IMR-90 (cell line): Measurements from ENCODE around the gene DACH1. TPM values are rescaled to one million over a fixed set of nuclear protein-coding genes. Genes with fewer than 3 reads are reported as not detected.

Source experiments
- ATAC-seq: fragments of 200-7000 bp; cut with Tn5 transposase; 2 replicates; pipeline ENCODE4 v1.9.1; 2020; ENCODE audit warnings: low read depth, mild to moderate bottlenecking, moderate library complexity
- BruUV-seq: library from RNA; stranded (reverse); fragments of 400-500 nt; replicated peaks from 2 replicates; lab custom pipeline; 2021; lab: Mats Ljungman, UMichigan
- CTCF ChIA-PET: fragments of 300-600 bp; formaldehyde crosslinking; extraction: SDS; loops from one replicate; lab custom pipeline; 2021; ENCODE audit warnings: antibody characterized with exemption; lab: Yijun Ruan, JAX
- POLR2A ChIA-PET: fragments of 300-600 bp; sonication (Branson Sonifier 250); formaldehyde crosslinking; loops from one replicate; lab custom pipeline; 2022; ENCODE audit warnings: antibody characterized with exemption; ENCODE audit not compliant: unreplicated experiment; lab: Charles Lee
- DNase-seq: peaks from one replicate; pipeline ENCODE4 v3.0.0; 2013
- H2AFZ ChIP-seq: replicated peaks from 2 replicates; pipeline ENCODE3; 2013; ENCODE audit warnings: low read length, mild to moderate bottlenecking; ENCODE audit not compliant: poor library complexity
- H2AK5ac ChIP-seq: 2 replicates; pipeline ENCODE4 v1.6.1; 2013; ENCODE audit warnings: low read depth, low read length, inconsistent platforms
- H2AK9ac ChIP-seq: replicated peaks from 2 replicates; pipeline ENCODE3; 2013; ENCODE audit warnings: mild to moderate bottlenecking, low read depth, low read length, moderate library complexity; ENCODE audit not compliant: poor library complexity
- H2BK120ac ChIP-seq: 2 replicates; pipeline ENCODE4 v1.6.1; 2013; ENCODE audit warnings: low read depth, low read length, inconsistent platforms
- H2BK15ac ChIP-seq: 3 replicates; pipeline ENCODE4 v1.6.1; 2013; ENCODE audit warnings: low read depth, low read length, inconsistent platforms
- H2BK20ac ChIP-seq: 2 replicates; pipeline ENCODE4 v1.6.1; 2013; ENCODE audit warnings: low read depth, mild to moderate bottlenecking, inconsistent platforms, low read length, moderate library complexity
- H2BK5ac ChIP-seq: 2 replicates; pipeline ENCODE4 v1.6.1; 2013; ENCODE audit warnings: mild to moderate bottlenecking, low read depth, low read length, inconsistent platforms; ENCODE audit not compliant: poor library complexity, severe bottlenecking
- H3K14ac ChIP-seq: replicated peaks from 2 replicates; pipeline ENCODE4 v1.6.1; 2013; ENCODE audit warnings: low read depth, low read length, inconsistent platforms
- H3K18ac ChIP-seq: 2 replicates; pipeline ENCODE4 v1.6.1; 2013; ENCODE audit warnings: low read depth, low read length, control low read depth
- H3K23ac ChIP-seq: 2 replicates; pipeline ENCODE4 v1.6.1; 2013; ENCODE audit warnings: low read depth, low read length, inconsistent platforms
- H3K27ac ChIP-seq: 2 replicates; pipeline ENCODE4 v1.5.1; 2013; ENCODE audit warnings: mild to moderate bottlenecking, control low read depth, low read length; ENCODE audit not compliant: insufficient read depth
- H3K27me3 ChIP-seq: 2 replicates; pipeline ENCODE4 v1.6.1; 2013; ENCODE audit warnings: low read length; ENCODE audit not compliant: control insufficient read depth, insufficient read depth
- H3K36me3 ChIP-seq: 2 replicates; pipeline ENCODE4 v1.6.1; 2013; ENCODE audit warnings: low read length, mixed read lengths; ENCODE audit not compliant: control insufficient read depth, insufficient read depth
- H3K4ac ChIP-seq: 2 replicates; pipeline ENCODE4 v1.6.1; 2013; ENCODE audit warnings: low read depth, low read length, inconsistent platforms
- H3K4me1 ChIP-seq: 2 replicates; pipeline ENCODE4 v1.6.1; 2013; ENCODE audit warnings: low read length, mixed read lengths; ENCODE audit not compliant: control insufficient read depth, insufficient read depth
- H3K4me2 ChIP-seq: 2 replicates; pipeline ENCODE4 v1.6.1; 2013; ENCODE audit warnings: low read depth, mild to moderate bottlenecking, control low read depth, low read length, moderate library complexity
- H3K4me3 ChIP-seq: 2 replicates; pipeline ENCODE4 v1.5.1; 2013; ENCODE audit warnings: low read depth, mild to moderate bottlenecking, control low read depth, low read length, moderate library complexity; ENCODE audit not compliant: insufficient read depth
- H3K56ac ChIP-seq: 2 replicates; pipeline ENCODE4 v1.6.1; 2013; ENCODE audit warnings: low read length, inconsistent platforms; ENCODE audit not compliant: insufficient read depth; ENCODE audit errors: extremely low read depth
- H3K79me1 ChIP-seq, 2 experiments: 2 replicates each; pipeline ENCODE4 v1.6.1; 2013; ENCODE audit warnings: low read length in 2 of 2, inconsistent platforms in 1 of 2, low read depth in 1 of 2
- H3K9ac ChIP-seq: 2 replicates; pipeline ENCODE4 v1.6.1; 2013; ENCODE audit warnings: low read depth, low read length, control low read depth
- H3K9me1 ChIP-seq: 2 replicates; pipeline ENCODE4 v1.6.1; 2013; ENCODE audit warnings: low read length, inconsistent platforms; ENCODE audit not compliant: insufficient read depth
- H3K9me3 ChIP-seq: 2 replicates; pipeline ENCODE4 v1.6.1; 2013; ENCODE audit warnings: low read length; ENCODE audit not compliant: control insufficient read depth, insufficient read depth
- H4K20me1 ChIP-seq: 2 replicates; pipeline ENCODE4 v1.6.1; 2013; ENCODE audit warnings: low read length, inconsistent platforms; ENCODE audit not compliant: insufficient read depth
- H4K5ac ChIP-seq: 2 replicates; pipeline ENCODE4 v1.6.1; 2013; ENCODE audit warnings: mild to moderate bottlenecking, low read depth, low read length, control low read depth
- H4K8ac ChIP-seq, 2 experiments: 2 replicates each; pipeline ENCODE4 v1.6.1; 2013; ENCODE audit warnings: low read depth in 2 of 2, low read length in 2 of 2, control low read depth in 1 of 2, inconsistent platforms in 1 of 2
- H4K91ac ChIP-seq: 2 replicates; pipeline ENCODE4 v1.6.1; 2013; ENCODE audit warnings: low read depth, low read length, inconsistent platforms; ENCODE audit not compliant: insufficient read depth
- FOS ChIP-seq: fragments of 150-350 bp; IDR thresholded peaks from 2 replicates; pipeline ENCODE4 v1.6.1; 2016; ENCODE audit warnings: low read depth, low read length
- MAFK ChIP-seq: IDR thresholded peaks from 2 replicates; pipeline ENCODE4 v1.6.1; 2012; ENCODE audit warnings: low read depth, low read length, improper control_type of control experiment
- NFE2L2 ChIP-seq: fragments of 150-350 bp; IDR thresholded peaks from 2 replicates; pipeline ENCODE4 v1.6.1; 2016; ENCODE audit warnings: low read depth, mild to moderate bottlenecking, low read length
- WGBS, 2 experiments: methylation state at CpG; one replicate each; pipeline versions ENCODE4 v1.1.5 to v1.1.7; 2013; ENCODE audit warnings: missing lambda C conversion rate in 2 of 2; ENCODE audit not compliant: insufficient read length in 1 of 2; ENCODE audit errors: extremely low coverage in 2 of 2; 5-methylcytosine and 5-hydroxymethylcytosine counted together
- dilution Hi-C: fragments of 300-500 bp; cut with HindIII; formaldehyde crosslinking; loops from one replicate; pipeline ENCODE4 v1.14.3; 2018; ENCODE audit warnings: low sequenced_read_pairs; ENCODE audit not compliant: unreplicated experiment
- in situ Hi-C: fragments of 300-500 bp; cut with MboI; formaldehyde crosslinking; loops from 3 replicates; pipeline ENCODE4 v1.14.3; 2019; ENCODE audit warnings: low sequenced_read_pairs, inconsistent platforms, mixed read lengths
- intact Hi-C: fragments of 100-400 bp; cut with micrococcal nuclease; formaldehyde crosslinking; loops from 2 replicates; pipeline ENCODE4 v1.10.0; 2022
- polyA plus RNA-seq, 3 experiments: library from polyadenylated mRNA; depleted of rRNA; stranded (reverse); fragments of >200 nt; gene quantifications; 2 replicates each; pipeline ENCODE4 v1.2.3, GENCODE V29; 2012; ENCODE audit warnings: low replicate concordance in 1 of 3
- total RNA-seq: library from RNA; depleted of rRNA; stranded (reverse); fragments of >200 nt; gene quantifications from 2 replicates; pipeline ENCODE4 v1.2.3, GENCODE V29; 2012

The DACH1 gene
- total and polyA plus RNA-seq, 2 of the 4 experiments (the other 2 are of a cell fraction), result not detected

GRCh38 chr13:71866335-71867130 lies 471 bp downstream of the DACH1 start:
- TF ChIP-seq MAFK (no peak), FOS (no peak), NFE2L2 (no peak)
- Histone ChIP-seq H3K9me1 (no peaks in the 10 kb centered on the region), H3K4ac (no peak overlapping the region), H3K9ac (no peak overlapping the region), H4K20me1 (no peaks in the 10 kb centered on the region), H2AK9ac (no peak overlapping the region), H4K91ac (no peak overlapping the region), H3K56ac (no peak overlapping the region), H3K4me2 (peak overlapping the region; percentile 76), H2AK5ac (no peak overlapping the region), H2BK120ac (no peak overlapping the region), H2AFZ (peak overlapping the region; percentile 85), H3K23ac (no peak overlapping the region; the same call in 1 of the 2 replicates), H3K18ac (no peak overlapping the region), H2BK20ac (no peak overlapping the region), H3K14ac (no peak overlapping the region), H3K27me3 (peaks cover 29% of the 10 kb centered on the region), H3K79me1 (no peaks in the 10 kb centered on the region), H3K4me3 (peak overlapping the region; percentile 42), H4K5ac (no peak overlapping the region), H2BK5ac (no peak overlapping the region), H4K8ac (no peak overlapping the region), H3K9me3 (no peaks in the 10 kb centered on the region), H3K4me1 (no peaks in the 10 kb centered on the region), H3K36me3 (no peaks in the 10 kb centered on the region), H2BK15ac (no peak overlapping the region), H3K27ac (no peak overlapping the region)
- DNase-seq (no peak), ATAC-seq (peak; percentile 42)
- intact Hi-C loops, result loop anchor here (10.0 kb wide), 1 partner anchor 392 kb away; no protein-coding TSS in a partner anchor
- dilution Hi-C loops, result no loop called here
- BruUV-seq, result no TSS peak
- in situ Hi-C loops, result no loop called here
- CTCF ChIA-PET, result no interaction called here
- POLR2A ChIA-PET, result no interaction called here
- WGBS, 2 experiments, result 0% methylated on average over 7 of the region's 77 CpGs; no CpG with 5 or more reads in 1 of the 2 experiments
